A673 (cell line): ENCODE measurements around the gene FAM174C.

ENCODE experiments used
- CTCF ChIP-seq: fragments of 300-800, 200-600 bp; sonication (generic); conservative IDR thresholded peaks from 2 replicates; pipeline ENCODE4 v1.5.1; 2017; ENCODE audit warnings: low read depth, mild to moderate bottlenecking, antibody characterized with exemption, low read length, moderate library complexity, mixed read lengths
- EZH2 ChIP-seq: fragments of 200-600 bp; sonication (generic); IDR thresholded peaks from 2 replicates; pipeline ENCODE4 v1.6.1; 2017; ENCODE audit warnings: borderline replicate concordance, low read depth, mild to moderate bottlenecking, mixed read lengths, antibody characterized with exemption, low read length; ENCODE audit not compliant: poor library complexity, severe bottlenecking

- TF ChIP-seq CTCF (no peak), EZH2 (no peak)
These were observed 29.7 kb upstream of the FAM174C start for GRCh38 chr19:1245494-1246264.
